Right ventricle myocardium superior (tissue), 1 donor: ENCODE measurements around the gene TRPM1. TPM values are rescaled to one million over a fixed set of nuclear protein-coding genes. Genes with fewer than 3 reads are reported as not detected.

ENCODE experiments used
- ATAC-seq: fragments of 200-7000 bp; cut with Tn5 transposase; one replicate; pipeline ENCODE4 v1.9.1; 2020; ENCODE audit warnings: mild to moderate bottlenecking; ENCODE audit not compliant: poor library complexity
- DNase-seq: peaks from one replicate; pipeline ENCODE4 v3.0.0-alpha.2; 2020
- intact Hi-C: fragments of 100-400 bp; cut with DNase I; formaldehyde crosslinking; loops from one replicate; pipeline ENCODE4 v1.11.2; 2022
- total RNA-seq: library from RNA; stranded (reverse); fragmentation: NEBNext Ultra II Directional; extraction: Animal tissue kit (Norgen Biotek cat#: 25700); gene quantifications from one replicate; pipeline ENCODE4 v1.2.1, GENCODE V29; 2021
- donor health status: DM: no; HTN: yes; CAD: no; lungs with severe emphysema.

The TRPM1 gene
- total RNA-seq, 1 donor from 2014 or later: not detected

GRCh38 chr15:31034152-31034551 is 67.4 kb downstream of the TRPM1 start:
- intact Hi-C loops: no loop called here

GRCh38 chr15:31032961-31033371 is 68.6 kb downstream of the TRPM1 start:
- peak; percentile 12 for ATAC-seq
- no peak for DNase-seq
- intact Hi-C loops: no loop called here

More at GRCh38 chr15:31034152-31034551, 67.4 kb downstream of the TRPM1 start:
- no peak for DNase-seq
- ATAC-seq: no peak

GRCh38 chr15:31031471-31032067 is 70.0 kb downstream of the TRPM1 start:
- DNase-seq (no peak), ATAC-seq (no peak)
- intact Hi-C loops: no loop called here

GRCh38 chr15:31027910-31028578 is 73.5 kb downstream of the TRPM1 start:
- DNase-seq (no peak), ATAC-seq (no peak)
- intact Hi-C loops: no loop called here

- intact Hi-C loops: no loop called here
- no peak for ATAC-seq
Measured at GRCh38 chr15:31025996-31026395, 75.5 kb downstream of the TRPM1 start.

GRCh38 chr15:31024979-31025378 is 76.5 kb downstream of the TRPM1 start:
- ATAC-seq (no peak), DNase-seq (no peak)
- intact Hi-C loops: no loop called here

More at GRCh38 chr15:31025996-31026395, 75.5 kb downstream of the TRPM1 start:
- no peak for DNase-seq

- intact Hi-C loops: no loop called here
- no peak for ATAC-seq
- DNase-seq: no peak
Measured at GRCh38 chr15:31024330-31024729, 77.2 kb downstream of the TRPM1 start.

- no peak for DNase-seq
- no peak for ATAC-seq
- intact Hi-C loops: no loop called here
Measured at GRCh38 chr15:31023841-31024240, 77.7 kb downstream of the TRPM1 start.

GRCh38 chr15:31021067-31021665 is 80.4 kb downstream of the TRPM1 start:
- DNase-seq (no peak), ATAC-seq (no peak)
- intact Hi-C loops: no loop called here

- DNase-seq (no peak), ATAC-seq (no peak)
- intact Hi-C loops: no loop called here
Measured at GRCh38 chr15:31020542-31020941, 81.0 kb downstream of the TRPM1 start.

- ATAC-seq (no peak), DNase-seq (no peak)
- intact Hi-C loops: no loop called here
Measured at GRCh38 chr15:31019986-31020385, 81.5 kb downstream of the TRPM1 start.

- DNase-seq (no peak), ATAC-seq (no peak)
- intact Hi-C loops: no loop called here
Measured at GRCh38 chr15:31017311-31017710, 84.2 kb downstream of the TRPM1 start.

GRCh38 chr15:31016446-31016915 is 85.0 kb downstream of the TRPM1 start:
- ATAC-seq (no peak), DNase-seq (no peak)

GRCh38 chr15:31014608-31014925 is 87.0 kb downstream of the TRPM1 start:
- intact Hi-C loops: no loop called here
- DNase-seq: no peak
- no peak for ATAC-seq

More at GRCh38 chr15:31016446-31016915, 85.0 kb downstream of the TRPM1 start:
- intact Hi-C loops: no loop called here

- DNase-seq: no peak
- intact Hi-C loops: no loop called here
- ATAC-seq: no peak
Measured at GRCh38 chr15:31013863-31014607, 87.5 kb downstream of the TRPM1 start.

- ATAC-seq: no peak
- no peak for DNase-seq
Measured at GRCh38 chr15:31012455-31012854, 89.1 kb downstream of the TRPM1 start.

GRCh38 chr15:31010036-31010435 is 91.5 kb downstream of the TRPM1 start:
- intact Hi-C loops: no loop called here
- ATAC-seq: no peak
- DNase-seq: no peak

More at GRCh38 chr15:31012455-31012854, 89.1 kb downstream of the TRPM1 start:
- intact Hi-C loops: no loop called here

GRCh38 chr15:31005660-31006059 is 95.9 kb downstream of the TRPM1 start:
- ATAC-seq (no peak), DNase-seq (no peak)
- intact Hi-C loops: no loop called here

GRCh38 chr15:31004220-31004733 is 97.2 kb downstream of the TRPM1 start:
- ATAC-seq (peak; percentile 45), DNase-seq (peak; percentile 70)
- intact Hi-C loops: no loop called here
